G401 (cell line): ENCODE data around the gene CAPN15. TPM values are rescaled to one million over a fixed set of nuclear protein-coding genes. Genes with fewer than 3 reads are reported as not detected.
A peak's percentile ranks its signal among the peaks of the same experiment; 100 is the strongest.

ENCODE experiments used
- DNase-seq: peaks from one replicate; pipeline ENCODE4 v3.0.0-alpha.2; 2015; ENCODE audit warnings: low spot score
- in situ Hi-C: cut with HindIII; loops from 2 replicates; pipeline ENCODE4 v1.10.0; 2016; ENCODE audit warnings: low sequenced_read_pairs, mixed read lengths
- total RNA-seq: library from RNA; depleted of rRNA; stranded (reverse); fragments of >200 nt; shearing (Covaris generic); gene quantifications from 2 replicates; pipeline ENCODE4 v1.2.3, GENCODE V29; 2014

CAPN15 gene
- total RNA-seq, 1 experiment from 2014 or later: 38.8 TPM

- in situ Hi-C loops: no loop called here
- no peak for DNase-seq
Observed at GRCh38 chr16:537415-538335, 10.2 kb downstream of the CAPN15 start.

GRCh38 chr16:539901-540530 lies 12.5 kb downstream of the CAPN15 start:
- in situ Hi-C loops: no loop called here

GRCh38 chr16:540645-541340 lies 13.3 kb downstream of the CAPN15 start:
- DNase-seq: peak; percentile 55
- in situ Hi-C loops: no loop called here

More at GRCh38 chr16:539901-540530, 12.5 kb downstream of the CAPN15 start:
- DNase-seq: no peak

DNA sequence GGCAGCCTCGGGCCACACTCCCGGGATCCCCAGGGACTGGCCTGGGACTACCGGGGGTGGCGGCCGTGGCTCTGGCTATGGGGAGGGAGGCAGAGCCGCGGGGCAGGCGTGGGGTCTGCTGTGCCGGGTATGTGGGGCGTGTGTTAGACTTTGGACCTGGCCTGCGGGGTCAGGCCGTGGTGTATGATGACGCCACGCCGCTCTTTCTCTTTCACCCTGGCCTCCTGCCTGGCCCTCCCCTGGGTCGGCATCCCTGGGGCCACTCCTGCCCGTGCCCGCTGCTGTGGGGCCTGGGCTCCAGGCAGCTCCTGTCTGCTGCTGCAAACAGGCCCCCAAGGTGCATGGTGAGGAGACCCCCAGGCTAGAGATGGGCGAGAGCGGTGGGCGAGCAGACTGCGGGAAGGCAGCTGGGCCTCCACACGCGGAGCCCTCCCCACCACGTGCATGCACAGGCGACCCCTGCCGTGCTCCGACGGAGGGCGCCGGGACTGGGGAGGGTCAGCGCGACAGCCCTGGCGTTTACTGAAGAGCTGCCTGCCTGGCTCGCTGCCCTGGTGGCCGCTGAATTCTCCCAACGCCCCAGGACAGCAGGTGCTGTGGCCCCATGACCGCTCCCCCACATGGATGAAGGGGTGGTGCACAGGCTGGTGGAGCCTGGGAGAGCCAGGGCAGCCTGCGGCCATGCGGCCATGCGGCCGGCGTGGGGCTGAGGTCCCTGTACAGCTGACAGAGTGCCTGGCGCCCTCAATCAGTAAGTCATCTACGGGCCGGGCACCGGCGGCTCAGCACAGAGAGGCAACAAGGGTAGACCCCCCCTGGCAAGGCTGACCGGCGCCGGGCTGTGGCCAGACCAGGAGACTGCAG lies 16.0 kb downstream of the CAPN15 start:
- DNase-seq: no peak
- in situ Hi-C loops: no loop called here

DNA sequence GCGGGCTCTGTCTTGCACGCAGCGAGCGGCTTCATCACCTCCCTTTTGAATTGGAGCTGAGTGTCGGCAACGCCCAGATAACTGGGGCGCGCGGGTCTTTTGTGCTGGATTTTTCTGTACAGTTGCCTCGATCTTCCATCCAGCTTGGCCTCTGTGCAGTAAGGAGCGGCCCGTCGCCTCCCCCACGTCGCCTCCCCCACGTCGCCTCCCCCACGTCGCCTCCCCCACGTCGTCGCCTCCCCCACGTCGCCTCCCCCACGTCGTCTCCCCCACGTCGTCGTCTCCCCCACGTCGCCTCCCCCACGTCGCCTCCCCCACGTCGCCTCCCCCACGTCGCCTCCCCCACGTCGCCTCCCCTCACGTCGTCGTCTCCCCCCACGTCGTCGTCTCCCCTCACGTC lies 17.0 kb downstream of the CAPN15 start:
- DNase-seq: no peak
- in situ Hi-C loops: no loop called here

DNA sequence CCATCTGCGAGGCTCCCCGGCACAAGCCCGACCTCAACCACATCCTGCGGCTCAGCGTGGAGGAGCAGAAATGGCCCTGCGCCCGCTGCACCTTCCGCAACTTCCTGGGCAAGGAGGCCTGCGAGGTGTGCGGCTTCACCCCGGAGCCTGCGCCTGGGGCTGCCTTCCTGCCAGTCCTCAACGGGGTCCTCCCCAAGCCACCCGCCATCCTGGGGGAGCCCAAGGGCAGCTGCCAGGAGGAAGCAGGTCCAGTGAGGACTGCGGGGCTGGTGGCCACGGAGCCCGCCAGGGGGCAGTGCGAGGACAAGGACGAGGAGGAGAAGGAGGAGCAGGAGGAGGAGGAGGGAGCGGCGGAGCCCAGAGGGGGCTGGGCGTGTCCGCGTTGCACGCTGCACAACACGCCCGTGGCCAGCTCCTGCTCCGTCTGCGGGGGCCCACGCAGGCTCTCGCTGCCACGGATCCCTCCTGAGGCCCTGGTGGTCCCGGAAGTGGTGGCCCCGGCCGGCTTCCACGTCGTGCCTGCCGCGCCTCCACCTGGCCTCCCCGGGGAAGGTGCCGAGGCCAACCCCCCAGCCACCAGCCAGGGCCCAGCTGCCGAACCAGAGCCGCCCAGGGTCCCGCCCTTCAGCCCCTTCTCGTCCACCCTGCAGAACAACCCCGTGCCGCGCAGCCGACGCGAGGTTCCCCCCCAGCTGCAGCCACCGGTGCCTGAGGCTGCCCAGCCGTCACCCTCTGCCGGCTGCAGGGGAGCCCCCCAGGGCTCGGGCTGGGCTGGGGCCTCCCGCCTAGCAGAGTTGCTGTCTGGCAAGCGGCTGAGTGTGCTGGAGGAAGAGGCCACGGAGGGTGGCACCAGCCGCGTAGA lies 19.6 kb downstream of the CAPN15 start:
- in situ Hi-C loops: no loop called here
- peak; percentile 92 for DNase-seq

DNA sequence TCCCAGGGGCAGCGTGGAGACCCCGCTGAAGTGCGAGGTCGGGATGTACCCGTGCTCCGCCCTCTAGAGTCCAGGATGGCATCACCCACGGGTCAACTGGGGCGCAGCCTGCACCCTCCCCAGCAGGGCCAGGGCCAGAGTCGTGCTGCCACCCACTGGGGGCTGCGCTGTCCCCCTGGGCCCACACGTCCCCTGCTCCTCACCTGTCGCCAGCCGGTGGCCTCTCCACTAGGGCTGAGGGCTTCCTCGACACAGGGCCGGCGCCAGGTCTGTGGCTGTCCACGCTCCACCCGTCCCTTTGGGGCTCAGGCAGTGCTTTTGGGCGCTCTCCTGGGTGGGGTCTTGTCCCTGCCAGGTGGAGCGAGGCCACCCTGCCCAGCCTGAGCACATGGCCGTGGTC lies 21.1 kb downstream of the CAPN15 start:
- in situ Hi-C loops: no loop called here
- no peak for DNase-seq

DNA sequence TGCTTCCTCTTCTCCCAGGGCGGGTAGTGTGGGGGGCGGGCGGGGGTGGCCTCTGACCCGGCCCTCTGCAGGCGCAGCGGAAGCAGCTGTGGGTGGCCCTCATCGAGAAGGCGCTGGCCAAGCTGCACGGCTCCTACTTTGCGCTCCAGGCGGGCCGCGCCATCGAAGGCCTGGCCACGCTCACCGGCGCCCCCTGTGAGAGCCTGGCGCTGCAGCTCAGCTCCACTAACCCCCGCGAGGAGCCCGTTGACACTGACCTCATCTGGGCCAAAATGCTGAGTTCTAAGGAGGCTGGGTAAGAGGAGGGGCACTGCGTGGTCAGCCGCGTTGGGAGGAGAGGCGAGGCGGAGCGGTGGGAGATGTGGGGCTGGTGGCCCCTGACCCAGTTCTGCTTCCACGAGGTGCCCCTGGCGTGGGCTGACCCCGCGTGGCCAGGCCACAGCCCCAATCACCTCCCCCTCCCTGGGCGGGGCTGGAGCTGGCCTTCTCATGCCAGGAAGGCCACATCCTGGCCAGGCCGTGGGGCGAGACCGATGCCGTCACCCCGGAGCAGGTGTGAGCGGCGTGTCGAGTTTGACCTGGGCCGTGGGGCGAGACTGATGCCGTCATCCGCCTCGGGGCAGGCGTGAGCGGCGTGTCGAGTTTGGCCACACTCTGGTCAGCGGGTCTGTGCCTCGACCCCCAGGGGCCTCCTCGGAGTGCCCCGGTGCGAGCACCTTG lies 22.2 kb downstream of the CAPN15 start:
- in situ Hi-C loops: no loop called here
- DNase-seq: no peak

DNA sequence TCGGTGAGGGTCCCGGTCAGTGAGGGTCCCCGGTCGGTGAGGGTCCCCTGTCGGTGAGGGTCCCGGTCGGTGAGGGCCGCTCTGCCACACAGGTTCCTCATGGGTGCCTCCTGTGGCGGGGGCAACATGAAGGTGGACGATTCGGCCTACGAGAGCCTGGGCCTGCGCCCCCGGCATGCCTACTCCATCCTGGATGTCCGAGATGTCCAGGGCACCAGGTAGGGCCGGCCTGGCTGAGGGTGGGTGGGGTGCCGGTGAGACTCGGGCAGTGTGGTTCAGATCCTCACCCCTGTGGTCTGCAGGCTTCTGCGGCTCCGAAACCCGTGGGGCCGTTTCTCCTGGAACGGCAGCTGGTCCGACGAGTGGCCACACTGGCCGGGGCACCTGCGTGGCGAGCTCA lies 23.7 kb downstream of the CAPN15 start:
- in situ Hi-C loops: no loop called here
- no peak for DNase-seq

- no peak for DNase-seq
- in situ Hi-C loops: no loop called here
Observed at GRCh38 chr16:552171-552570, 24.7 kb downstream of the CAPN15 start.

DNA sequence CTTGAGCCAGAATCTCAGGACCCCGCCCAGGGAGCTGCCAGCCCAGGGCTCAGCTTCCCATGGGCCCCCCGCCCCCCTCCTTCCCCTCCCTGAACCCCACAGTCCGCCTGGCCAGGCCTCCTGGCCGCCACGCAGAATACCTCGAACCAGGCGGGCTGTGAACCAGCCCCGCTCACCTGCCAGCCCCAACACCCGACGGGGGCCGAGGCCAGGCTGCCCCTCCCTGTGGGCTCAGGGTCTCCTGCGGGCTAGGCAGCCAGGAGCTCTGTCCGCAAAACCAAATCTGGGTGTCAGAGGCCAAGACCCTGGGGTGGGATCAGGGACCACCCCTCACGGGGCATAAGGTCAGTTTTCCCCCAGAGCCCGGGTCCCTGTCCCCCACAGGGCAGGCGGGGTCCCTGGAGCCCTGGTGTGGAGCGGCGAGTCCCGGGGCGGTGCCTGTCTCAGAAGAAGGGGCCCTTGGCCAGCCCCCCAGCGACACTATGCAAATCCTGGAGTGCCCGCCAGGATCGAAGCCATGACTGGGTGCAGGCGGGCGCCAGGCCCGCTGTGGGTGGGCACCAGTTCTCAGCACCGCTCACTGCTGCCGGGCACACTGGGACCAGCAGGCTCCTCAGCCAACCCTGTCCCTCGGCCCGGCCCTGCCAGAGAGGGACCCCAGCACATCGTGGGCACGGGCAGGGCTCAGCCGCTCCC lies 26.2 kb downstream of the CAPN15 start:
- DNase-seq: no peak
- in situ Hi-C loops: no loop called here

DNA sequence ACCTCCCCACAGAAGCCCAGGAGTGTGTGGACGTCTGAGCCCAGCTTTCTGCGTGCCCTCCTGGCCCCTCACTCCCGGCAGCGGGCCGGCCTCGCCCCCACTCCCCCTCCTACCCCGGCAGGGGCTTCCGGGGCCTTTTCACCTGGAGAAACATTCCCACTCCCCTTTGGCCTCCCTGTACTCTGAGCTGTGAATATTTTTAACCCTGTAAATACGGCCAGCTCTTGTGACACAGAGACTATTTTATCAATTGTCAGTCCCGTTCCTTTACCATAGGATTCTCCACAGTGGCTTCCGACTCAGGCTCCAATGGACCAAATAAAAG lies 26.7 kb downstream of the CAPN15 start:
- in situ Hi-C loops: no loop called here
- DNase-seq: no peak

DNA sequence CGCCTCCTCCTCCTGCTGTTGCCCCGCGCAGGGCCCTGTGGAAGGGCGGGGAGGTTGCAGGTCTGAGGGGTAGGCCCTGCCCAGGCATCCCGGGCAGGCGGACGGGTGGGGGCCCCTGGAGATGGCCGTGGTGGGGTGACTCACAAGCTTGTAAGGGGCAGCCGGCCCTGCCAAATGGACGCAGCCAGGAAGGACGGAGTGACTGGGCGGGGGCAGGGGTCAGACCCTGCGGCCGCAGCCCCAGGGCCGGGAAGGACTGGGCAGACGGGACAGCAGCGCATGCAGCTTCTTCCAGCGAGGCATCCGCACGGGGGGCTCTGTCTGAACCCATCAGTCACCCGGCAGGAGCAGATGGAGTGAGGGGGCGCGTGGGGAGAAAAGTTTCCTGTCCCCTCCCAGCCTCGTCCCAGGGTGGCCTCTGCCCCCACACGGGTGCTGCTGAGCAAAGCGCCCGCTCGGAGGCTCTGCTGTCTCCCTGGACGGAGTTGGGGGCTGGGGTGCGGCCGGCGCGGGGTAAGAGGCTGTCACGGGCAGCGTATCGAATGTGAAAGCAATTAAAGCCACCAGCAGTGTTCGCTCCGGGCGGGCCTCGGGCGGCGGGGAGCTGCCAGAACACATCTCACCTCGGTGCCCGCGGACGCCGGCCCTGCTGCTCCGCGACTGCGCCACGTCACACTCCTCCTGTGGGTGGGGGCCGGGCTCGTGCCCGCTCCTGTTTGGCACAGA lies 27.3 kb downstream of the CAPN15 start:
- peak; percentile 50 for DNase-seq

GRCh38 chr16:555528-556473 lies 28.3 kb downstream of the CAPN15 start:
- DNase-seq: peak; percentile 78
- in situ Hi-C loops: no loop called here

More for the DNA sequence above, 27.3 kb downstream of the CAPN15 start:
- in situ Hi-C loops: no loop called here

- in situ Hi-C loops: no loop called here
- peak; percentile 73 for DNase-seq
Observed at GRCh38 chr16:556474-557173, 29.1 kb downstream of the CAPN15 start.
